ENCODE measurements around the gene AP5S1.

DNA sequence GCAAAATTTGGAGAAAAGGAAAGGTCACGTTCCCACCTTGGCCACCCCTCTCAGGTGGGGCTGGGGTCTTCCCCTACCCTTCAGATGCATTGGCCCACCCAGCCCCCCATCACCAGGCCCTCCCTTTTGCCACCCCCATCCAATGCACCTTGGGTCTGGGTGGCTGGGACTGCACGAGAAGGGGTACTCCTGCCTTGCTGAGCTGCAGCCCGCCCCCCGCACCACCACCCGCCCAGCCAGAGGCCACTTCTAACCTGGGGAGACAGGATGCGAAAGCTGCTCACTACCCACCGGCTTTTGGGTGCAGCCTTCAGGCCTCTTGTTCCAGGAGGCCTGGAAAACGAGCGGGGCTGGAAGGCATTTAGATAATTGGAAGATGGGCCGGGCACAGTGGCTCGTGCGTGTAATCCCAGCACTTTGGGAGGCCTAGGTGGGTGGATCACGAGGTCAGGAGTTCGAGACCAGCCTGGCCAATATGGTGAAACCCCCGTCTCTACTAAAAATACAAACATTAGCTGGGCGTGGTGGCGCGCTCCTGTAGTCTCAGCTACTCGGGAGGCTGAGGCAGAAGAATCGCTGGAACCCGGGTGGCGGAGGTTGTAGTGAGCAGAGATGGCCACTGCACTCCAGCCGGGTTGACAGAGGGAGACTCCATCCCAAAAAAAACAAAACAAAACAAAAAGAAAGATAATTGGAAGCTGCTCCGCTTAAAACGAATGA, 25.5 kb upstream of the AP5S1 start:
- no peak for TF ChIP-seq RXRA (IDR thresholded peaks at IDR 0.05; ENCODE audit: borderline replicate concordance, low read depth)
- no peak for TF ChIP-seq MAX (IDR thresholded peaks at IDR 0.05; ENCODE audit: low read depth)
- no peak for TF ChIP-seq RAD21 (IDR thresholded peaks at IDR 0.05; ENCODE audit: low read length)
- TF ChIP-seq YY1 (IDR thresholded peaks at IDR 0.05; ENCODE audit: low read depth): no peak
- TF ChIP-seq FOSL2 (IDR thresholded peaks at IDR 0.05; ENCODE audit: borderline replicate concordance, low read depth): no peak
- TF ChIP-seq CTCF (IDR thresholded peaks at IDR 0.05): no peak
- TF ChIP-seq, protein P1, sequence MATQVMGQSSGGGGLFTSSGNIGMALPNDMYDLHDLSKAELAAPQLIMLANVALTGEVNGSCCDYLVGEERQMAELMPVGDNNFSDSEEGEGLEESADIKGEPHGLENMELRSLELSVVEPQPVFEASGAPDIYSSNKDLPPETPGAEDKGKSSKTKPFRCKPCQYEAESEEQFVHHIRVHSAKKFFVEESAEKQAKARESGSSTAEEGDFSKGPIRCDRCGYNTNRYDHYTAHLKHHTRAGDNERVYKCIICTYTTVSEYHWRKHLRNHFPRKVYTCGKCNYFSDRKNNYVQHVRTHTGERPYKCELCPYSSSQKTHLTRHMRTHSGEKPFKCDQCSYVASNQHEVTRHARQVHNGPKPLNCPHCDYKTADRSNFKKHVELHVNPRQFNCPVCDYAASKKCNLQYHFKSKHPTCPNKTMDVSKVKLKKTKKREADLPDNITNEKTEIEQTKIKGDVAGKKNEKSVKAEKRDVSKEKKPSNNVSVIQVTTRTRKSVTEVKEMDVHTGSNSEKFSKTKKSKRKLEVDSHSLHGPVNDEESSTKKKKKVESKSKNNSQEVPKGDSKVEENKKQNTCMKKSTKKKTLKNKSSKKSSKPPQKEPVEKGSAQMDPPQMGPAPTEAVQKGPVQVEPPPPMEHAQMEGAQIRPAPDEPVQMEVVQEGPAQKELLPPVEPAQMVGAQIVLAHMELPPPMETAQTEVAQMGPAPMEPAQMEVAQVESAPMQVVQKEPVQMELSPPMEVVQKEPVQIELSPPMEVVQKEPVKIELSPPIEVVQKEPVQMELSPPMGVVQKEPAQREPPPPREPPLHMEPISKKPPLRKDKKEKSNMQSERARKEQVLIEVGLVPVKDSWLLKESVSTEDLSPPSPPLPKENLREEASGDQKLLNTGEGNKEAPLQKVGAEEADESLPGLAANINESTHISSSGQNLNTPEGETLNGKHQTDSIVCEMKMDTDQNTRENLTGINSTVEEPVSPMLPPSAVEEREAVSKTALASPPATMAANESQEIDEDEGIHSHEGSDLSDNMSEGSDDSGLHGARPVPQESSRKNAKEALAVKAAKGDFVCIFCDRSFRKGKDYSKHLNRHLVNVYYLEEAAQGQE (IDR thresholded peaks at IDR 0.05; ENCODE audit: low read depth, low read length): no peak

Data from SK-N-SH (cell line).